Neural cell (in vitro differentiated cells): ENCODE results near the gene STXBP4. TPM values are rescaled to one million over a fixed set of nuclear protein-coding genes. Genes with fewer than 3 reads are reported as not detected.

Source experiments
- H2AFZ ChIP-seq: fragments of 200-600, 300-800 bp; sonication (generic), shearing (Covaris generic); 2 replicates; pipeline ENCODE4 v1.6.0; 2014; ENCODE audit warnings: low read depth, mild to moderate bottlenecking, antibody characterized with exemption, low read length, moderate library complexity
- H3F3A ChIP-seq: fragments of 200-600 bp; shearing (Covaris generic); 2 replicates; pipeline ENCODE4 v1.6.1; 2016; ENCODE audit warnings: mild to moderate bottlenecking, moderate library complexity, mixed read lengths, antibody characterized with exemption, low read length; ENCODE audit not compliant: insufficient read depth, poor library complexity, severe bottlenecking
- H3K27ac ChIP-seq: fragments of 200-600, 300-800 bp; sonication (generic), shearing (Covaris generic); 2 replicates; pipeline ENCODE4 v1.5.1; 2014; ENCODE audit warnings: mild to moderate bottlenecking, low read length, moderate library complexity
- H3K27me3 ChIP-seq: fragments of 300-800, 200-600 bp; sonication (generic), shearing (Covaris generic); 2 replicates; pipeline ENCODE4 v1.6.0; 2014; ENCODE audit warnings: mild to moderate bottlenecking, low read depth, low read length, moderate library complexity; ENCODE audit not compliant: insufficient read depth
- H3K36me3 ChIP-seq: fragments of 300-800, 200-600 bp; sonication (generic), shearing (Covaris generic); 2 replicates; pipeline ENCODE4 v1.5.1; 2014; ENCODE audit warnings: mild to moderate bottlenecking, antibody characterized with exemption, low read length, moderate library complexity; ENCODE audit not compliant: insufficient read depth
- H3K4me2 ChIP-seq: fragments of 300-800, 200-600 bp; sonication (generic), shearing (Covaris generic); 2 replicates; pipeline ENCODE4 v1.6.0; 2014; ENCODE audit warnings: mild to moderate bottlenecking, low read length
- H3K4me3 ChIP-seq: fragments of 300-800, 200-600 bp; sonication (generic), shearing (Covaris generic); 2 replicates; pipeline ENCODE4 v1.5.1; 2014; ENCODE audit warnings: mild to moderate bottlenecking, low read length, moderate library complexity
- H3K79me2 ChIP-seq: fragments of 200-600 bp; shearing (Covaris generic); replicated peaks from 2 replicates; pipeline ENCODE4 v1.6.0; 2014; ENCODE audit warnings: mild to moderate bottlenecking, low read length, moderate library complexity; ENCODE audit not compliant: insufficient read depth
- H3K9ac ChIP-seq: fragments of 300-800, 200-600 bp; sonication (generic), shearing (Covaris generic); 2 replicates; pipeline ENCODE4 v1.6.1; 2016; ENCODE audit warnings: mild to moderate bottlenecking, low read length, mixed read lengths
- H3K9me2 ChIP-seq: fragments of 200-600 bp; shearing (Covaris generic); 2 replicates; pipeline ENCODE4 v1.6.1; 2016; ENCODE audit warnings: mild to moderate bottlenecking, low read length, mixed read lengths; ENCODE audit not compliant: insufficient read depth
- H3K9me3 ChIP-seq: fragments of 200-600, 300-800 bp; sonication (generic), shearing (Covaris generic); 2 replicates; pipeline ENCODE4 v1.6.1; 2016; ENCODE audit warnings: mild to moderate bottlenecking, mixed run types, low read length, moderate library complexity, mixed read lengths
- H4K20me1 ChIP-seq: fragments of 200-600 bp; shearing (Covaris generic); 2 replicates; pipeline ENCODE4 v1.6.1; 2016; ENCODE audit warnings: mild to moderate bottlenecking, mixed run types; ENCODE audit not compliant: insufficient read depth
- CTCF ChIP-seq: fragments of 450-650 bp; IDR thresholded peaks from 2 replicates; pipeline ENCODE4 v1.5.1; 2014; ENCODE audit warnings: antibody characterized with exemption, mild to moderate bottlenecking, moderate library complexity; ENCODE audit not compliant: poor library complexity, severe bottlenecking
- EP300 ChIP-seq: fragments of 450-650 bp; conservative IDR thresholded peaks from 2 replicates; pipeline ENCODE4 v1.6.1; 2014; ENCODE audit warnings: antibody characterized with exemption, mild to moderate bottlenecking, moderate library complexity; ENCODE audit not compliant: poor library complexity, severe bottlenecking
- EZH2 ChIP-seq: fragments of 200-600, 300-800 bp; shearing (Covaris generic), sonication (generic); IDR thresholded peaks from 2 replicates; pipeline ENCODE4 v1.6.1; 2014; ENCODE audit warnings: antibody characterized with exemption, low read length, borderline replicate concordance, mild to moderate bottlenecking; ENCODE audit not compliant: insufficient read depth, poor library complexity, severe bottlenecking
- MXI1 ChIP-seq: fragments of 450-650 bp; conservative IDR thresholded peaks from 2 replicates; pipeline ENCODE4 v1.6.1; 2014; ENCODE audit warnings: antibody characterized with exemption, mild to moderate bottlenecking; ENCODE audit not compliant: poor library complexity, severe bottlenecking
- POLR2AphosphoS5 ChIP-seq: IDR thresholded peaks from 2 replicates; pipeline ENCODE4 v1.6.1; 2012
- RAD21 ChIP-seq: fragments of 450-650 bp; conservative IDR thresholded peaks from 2 replicates; pipeline ENCODE4 v1.6.1; 2014; ENCODE audit warnings: antibody characterized with exemption, mild to moderate bottlenecking, moderate library complexity
- REST ChIP-seq: IDR thresholded peaks from 2 replicates; pipeline ENCODE4 v1.6.1; 2012; ENCODE audit warnings: borderline replicate concordance
- SMC3 ChIP-seq: fragments of 450-650 bp; conservative IDR thresholded peaks from 2 replicates; pipeline ENCODE4 v1.6.1; 2014; ENCODE audit warnings: antibody characterized with exemption, mild to moderate bottlenecking, moderate library complexity; ENCODE audit not compliant: poor library complexity
- TAF1 ChIP-seq: IDR thresholded peaks from 2 replicates; pipeline ENCODE4 v1.6.1; 2012; ENCODE audit warnings: low read depth
- polyA plus RNA-seq: library from polyadenylated mRNA; depleted of rRNA; stranded (reverse); fragments of >200 nt; gene quantifications from 2 replicates; pipeline ENCODE4 v1.2.3, GENCODE V29; 2014

The STXBP4 gene
- polyA plus RNA-seq, 1 donor from 2014 or later = 8.1 TPM

- Histone ChIP-seq H3K79me2 (no peaks in the 10 kb centered on the region), H3K9me3 (no peaks in the 10 kb centered on the region), H3K27ac (no peak overlapping the region), H3K4me3 (no peak overlapping the region), H3K36me3 (no peaks in the 10 kb centered on the region), H4K20me1 (no peaks in the 10 kb centered on the region), H2AFZ (no peak overlapping the region), H3K9ac (no peak overlapping the region), H3F3A (no peaks in the 10 kb centered on the region), H3K4me2 (no peak overlapping the region), H3K27me3 (no peaks in the 10 kb centered on the region), H3K9me2 (no peaks in the 10 kb centered on the region)
- TF ChIP-seq RAD21 = no peak
- TF ChIP-seq TAF1 = no peak
- TF ChIP-seq POLR2AphosphoS5 = no peak
- no peak for TF ChIP-seq EZH2
- no peak for TF ChIP-seq MXI1
- no peak for TF ChIP-seq EP300
- TF ChIP-seq REST = no peak
- TF ChIP-seq CTCF = no peak
- TF ChIP-seq SMC3 = no peak
Measured at GRCh38 chr17:55152236-55152635, 183.7 kb downstream of the STXBP4 start.

- no peaks in the 10 kb centered on the region for H4K20me1 ChIP-seq
- no peaks in the 10 kb centered on the region for H3K36me3 ChIP-seq
- no peak overlapping the region for H3K4me3 ChIP-seq
- no peaks in the 10 kb centered on the region for H3K9me3 ChIP-seq
- H3K4me2 ChIP-seq = no peak overlapping the region
- no peaks in the 10 kb centered on the region for H3K79me2 ChIP-seq
- no peaks in the 10 kb centered on the region for H3F3A ChIP-seq
- no peaks in the 10 kb centered on the region for H3K9me2 ChIP-seq
- H3K27ac ChIP-seq = no peak overlapping the region
- no peak overlapping the region for H2AFZ ChIP-seq
- TF ChIP-seq MXI1 = no peak
- no peak for TF ChIP-seq REST
- no peak for TF ChIP-seq EP300
- TF ChIP-seq TAF1 = no peak
- TF ChIP-seq EZH2 = no peak
- TF ChIP-seq POLR2AphosphoS5 = no peak
- TF ChIP-seq CTCF = no peak
- no peak for TF ChIP-seq RAD21
- no peak for TF ChIP-seq SMC3
- no peaks in the 10 kb centered on the region for H3K27me3 ChIP-seq
- no peak overlapping the region for H3K9ac ChIP-seq
Measured at GRCh38 chr17:55154101-55154500, 185.5 kb downstream of the STXBP4 start.
